IPS-15b (cell line): ENCODE results near the gene KLHL10.

Experiments
- H3K27me3 ChIP-seq: one replicate; pipeline ENCODE4 v1.6.1; 2013; ENCODE audit warnings: low read length; ENCODE audit not compliant: control insufficient read depth, insufficient read depth
- H3K36me3 ChIP-seq: one replicate; pipeline ENCODE4 v1.6.1; 2013; ENCODE audit warnings: low read length; ENCODE audit not compliant: control insufficient read depth, insufficient read depth
- H3K4me1 ChIP-seq: one replicate; pipeline ENCODE4 v1.6.1; 2013; ENCODE audit warnings: mild to moderate bottlenecking, low read length; ENCODE audit not compliant: control insufficient read depth, insufficient read depth
- H3K4me3 ChIP-seq: one replicate; pipeline ENCODE4 v1.5.1; 2013; ENCODE audit warnings: low read depth, low read length
- H3K9ac ChIP-seq: one replicate; pipeline ENCODE4 v1.6.1; 2013; ENCODE audit warnings: low read depth, mild to moderate bottlenecking, low read length
- H3K9me3 ChIP-seq: one replicate; pipeline ENCODE4 v1.6.1; 2013; ENCODE audit warnings: mild to moderate bottlenecking, low read length; ENCODE audit not compliant: control insufficient read depth, insufficient read depth

The KLHL10 gene

DNA sequence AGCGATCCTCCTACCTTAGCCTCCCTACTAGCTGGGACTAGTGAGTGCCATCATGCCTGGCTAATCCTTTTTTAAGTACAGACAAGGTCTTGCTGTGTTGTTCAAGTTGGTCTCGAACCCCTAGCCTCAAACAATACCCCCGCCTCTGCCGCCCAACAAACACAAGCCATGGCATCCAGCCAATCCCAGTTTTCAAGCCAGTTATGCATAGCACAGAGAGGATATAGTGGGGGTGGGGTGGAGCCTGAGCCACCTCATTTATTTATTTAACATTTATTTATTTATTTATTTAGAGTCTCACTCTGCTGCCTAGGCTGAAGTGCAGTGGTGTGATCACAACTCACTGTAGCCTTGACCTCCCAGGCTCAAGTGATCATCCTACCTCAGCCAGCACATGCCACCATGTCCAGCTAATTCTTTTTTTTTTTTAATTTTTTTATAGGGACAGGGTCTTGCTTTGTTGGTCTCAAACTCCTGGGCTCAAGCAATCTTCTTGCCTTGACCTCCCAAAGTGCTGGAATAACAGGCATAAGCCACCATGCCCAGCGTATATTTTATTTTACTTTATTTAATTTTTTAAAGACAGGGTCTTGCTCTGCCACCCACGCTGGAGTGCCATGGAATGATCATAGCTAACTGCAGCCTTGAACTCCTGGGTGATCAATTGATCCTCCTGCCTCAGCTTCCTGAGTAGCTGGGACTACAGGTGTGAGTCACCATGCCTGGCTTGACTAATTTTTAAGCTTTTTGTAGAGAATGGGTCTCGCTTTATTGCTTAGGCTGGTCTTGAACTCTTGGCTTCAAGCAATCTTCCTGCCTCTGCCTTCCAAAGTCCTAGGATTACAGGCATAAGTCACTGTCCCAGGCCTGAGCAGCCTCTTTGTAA, 53.8 kb downstream of the KLHL10 start:
- Histone ChIP-seq H3K36me3 (peaks cover 63% of the 10 kb centered on the region), H3K9me3 (no peaks in the 10 kb centered on the region), H3K27me3 (no peaks in the 10 kb centered on the region), H3K4me1 (no peaks in the 10 kb centered on the region), H3K9ac (no peak overlapping the region), H3K4me3 (no peak overlapping the region)

DNA sequence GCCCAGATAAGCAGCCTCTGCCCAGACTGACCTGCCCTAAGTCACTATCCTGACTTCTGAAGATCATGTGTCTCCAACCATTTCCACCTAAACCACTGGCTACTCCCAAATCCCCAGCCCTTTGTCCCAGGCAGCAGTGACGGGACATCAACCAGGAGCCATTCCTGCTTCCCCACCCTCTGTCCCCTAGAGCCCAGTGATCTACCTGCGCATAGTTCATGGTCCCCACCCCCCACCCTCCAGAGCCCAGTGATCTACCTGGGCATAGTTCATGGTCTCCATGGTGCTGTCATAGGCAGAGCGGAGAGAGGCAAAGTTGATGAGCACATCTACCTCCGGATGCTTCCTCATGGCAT, 54.4 kb downstream of the KLHL10 start:
- H3K36me3 ChIP-seq, result peaks cover 67% of the 10 kb centered on the region
- no peaks in the 10 kb centered on the region for H3K9me3 ChIP-seq
- H3K4me3 ChIP-seq, result no peak overlapping the region
- no peaks in the 10 kb centered on the region for H3K27me3 ChIP-seq
- H3K4me1 ChIP-seq, result no peaks in the 10 kb centered on the region
- H3K9ac ChIP-seq, result no peak overlapping the region

DNA sequence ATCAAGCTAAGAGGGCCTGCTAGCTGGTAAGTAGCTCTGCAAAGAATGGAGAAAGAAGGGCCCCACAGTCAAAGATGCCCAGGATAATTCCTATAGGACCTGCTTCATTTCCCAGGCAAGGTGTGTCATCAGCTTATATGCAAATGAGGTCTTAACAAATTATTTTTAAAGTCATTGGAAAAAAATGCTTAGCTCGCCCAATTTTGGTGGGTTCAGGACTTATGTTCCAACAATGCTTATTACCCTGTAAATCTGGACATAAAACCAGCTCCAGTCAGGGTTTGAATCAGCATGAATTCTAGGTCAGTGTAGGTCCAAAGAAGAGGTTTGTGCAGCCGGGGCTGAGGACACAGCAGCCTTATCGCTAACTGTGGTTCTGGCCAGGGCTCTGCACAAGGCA, 55.8 kb downstream of the KLHL10 start:
- Histone ChIP-seq H3K4me1 (no peaks in the 10 kb centered on the region), H3K27me3 (no peaks in the 10 kb centered on the region), H3K4me3 (no peak overlapping the region), H3K36me3 (peaks cover 68% of the 10 kb centered on the region), H3K9ac (no peak overlapping the region), H3K9me3 (no peaks in the 10 kb centered on the region)

DNA sequence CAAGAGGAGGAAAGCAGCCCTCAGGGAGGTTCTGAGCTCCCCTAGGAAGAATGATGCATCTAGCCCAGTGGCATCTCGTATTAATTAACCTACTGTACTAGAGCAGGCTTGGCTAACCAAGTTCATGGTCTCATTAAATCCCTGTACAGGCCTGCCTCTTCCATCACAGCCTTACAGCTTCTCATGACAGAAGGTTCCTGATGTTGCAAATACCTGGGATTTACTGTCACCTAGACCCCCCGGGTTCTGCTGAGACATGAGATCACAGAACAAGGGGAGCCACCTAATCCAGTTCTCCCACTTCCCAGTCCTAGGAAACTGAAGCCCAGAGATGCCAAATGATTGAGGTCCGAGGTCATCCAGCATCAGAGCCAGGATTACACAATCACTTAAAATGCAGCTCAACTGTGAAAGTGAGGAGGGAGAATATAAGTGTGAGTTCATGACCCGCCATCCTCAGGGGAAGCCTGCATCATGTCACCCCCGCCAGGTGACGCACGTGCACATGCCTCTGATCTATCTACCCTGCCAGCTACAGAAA, 57.2 kb downstream of the KLHL10 start:
- Histone ChIP-seq H3K9me3 (no peaks in the 10 kb centered on the region), H3K27me3 (no peaks in the 10 kb centered on the region), H3K9ac (no peak overlapping the region), H3K36me3 (peaks cover 75% of the 10 kb centered on the region), H3K4me1 (no peaks in the 10 kb centered on the region), H3K4me3 (no peak overlapping the region)

DNA sequence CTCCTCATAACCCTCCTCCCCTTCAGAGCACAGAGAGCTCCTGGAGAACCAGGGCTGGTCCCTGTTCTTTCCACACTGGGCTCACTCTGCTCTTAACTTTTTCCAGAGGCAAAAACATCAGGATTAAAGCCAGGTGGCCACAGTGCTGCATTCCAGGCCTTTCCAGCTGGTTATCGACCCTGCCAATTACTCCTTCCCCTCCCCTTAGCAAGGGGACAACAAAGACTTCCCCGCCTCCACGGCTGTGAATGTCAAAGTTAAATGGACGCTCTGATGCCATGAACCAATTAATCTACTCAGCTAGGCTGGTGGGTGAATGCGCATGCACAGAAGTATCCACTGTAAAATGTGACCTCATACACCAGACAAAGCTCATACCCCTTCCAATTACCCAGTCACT, 58.0 kb downstream of the KLHL10 start:
- H3K9me3 ChIP-seq, result no peaks in the 10 kb centered on the region
- no peaks in the 10 kb centered on the region for H3K27me3 ChIP-seq
- H3K4me3 ChIP-seq, result no peak overlapping the region
- no peaks in the 10 kb centered on the region for H3K4me1 ChIP-seq
- no peak overlapping the region for H3K9ac ChIP-seq
- peaks cover 78% of the 10 kb centered on the region for H3K36me3 ChIP-seq

DNA sequence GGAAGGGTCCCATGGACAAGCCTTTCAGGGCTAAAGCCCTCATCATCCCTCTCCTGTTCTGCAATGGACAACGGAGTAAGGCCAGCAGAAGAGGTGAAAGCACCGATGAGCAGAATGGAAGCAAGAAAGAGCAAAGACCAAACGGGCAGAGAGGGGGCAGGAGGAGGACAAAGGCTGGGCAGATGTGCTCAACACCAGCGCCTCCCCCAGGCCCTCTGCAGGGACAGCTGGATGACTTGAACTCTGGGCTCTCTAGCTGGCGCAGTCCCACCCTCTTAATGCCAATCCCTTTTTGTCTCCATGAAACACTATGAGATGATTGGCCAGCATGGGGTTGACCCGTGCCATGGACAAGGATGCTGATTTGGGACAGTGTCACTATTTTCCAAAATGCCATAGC, 59.1 kb downstream of the KLHL10 start:
- H3K36me3 ChIP-seq, result peaks cover 79% of the 10 kb centered on the region
- no peaks in the 10 kb centered on the region for H3K27me3 ChIP-seq
- no peaks in the 10 kb centered on the region for H3K9me3 ChIP-seq
- H3K4me3 ChIP-seq, result no peak overlapping the region
- no peak overlapping the region for H3K9ac ChIP-seq
- no peaks in the 10 kb centered on the region for H3K4me1 ChIP-seq
